GM12892 (cell line): ENCODE results near the gene GSN.

Experiments used
- POLR2A ChIP-seq: IDR thresholded peaks from 2 replicates; pipeline ENCODE4 v1.6.1; 2011; ENCODE audit warnings: low read depth, low read length, control low read depth
- POLR2AphosphoS5 ChIP-seq: IDR thresholded peaks from 2 replicates; pipeline ENCODE4 v1.6.1; 2011; ENCODE audit warnings: low read depth, low read length, control low read depth
- TAF1 ChIP-seq: IDR thresholded peaks from 2 replicates; pipeline ENCODE4 v1.6.1; 2011; ENCODE audit warnings: low read depth, mild to moderate bottlenecking, control low read depth, low read length, borderline replicate concordance

DNA sequence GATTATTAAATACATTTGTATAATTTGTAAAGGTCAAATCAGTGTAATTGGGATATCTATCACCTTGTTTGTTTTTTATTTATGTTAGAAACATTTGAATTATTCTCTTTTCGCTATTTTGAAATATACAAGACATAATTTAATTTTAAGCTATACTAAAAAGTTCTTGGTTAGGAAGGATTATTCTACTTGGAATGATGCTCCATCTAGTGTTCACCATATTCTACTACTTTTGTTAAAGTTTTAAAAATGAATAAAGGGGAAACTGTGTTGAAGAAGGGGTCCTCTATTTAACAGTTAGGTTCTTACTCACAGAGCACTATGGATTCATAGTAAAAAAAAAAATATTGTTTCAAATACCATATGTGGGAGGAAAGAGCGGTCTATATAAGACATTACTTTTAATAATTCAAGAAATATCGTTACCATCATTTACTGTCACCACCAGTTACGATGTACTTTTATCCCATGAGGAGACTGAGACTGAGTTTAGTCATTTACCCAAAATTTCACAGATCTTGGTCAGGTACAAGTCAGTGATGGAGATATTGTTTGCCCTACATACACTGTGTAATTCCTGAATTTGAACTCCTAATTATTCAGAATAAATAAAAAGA lies 108.4 kb downstream of the GSN start:
- TF ChIP-seq POLR2AphosphoS5 = no peak
- TF ChIP-seq POLR2A = no peak
- no peak for TF ChIP-seq TAF1
